Coronary artery (tissue), 2 donors: ENCODE results near the gene GAB1.

ENCODE experiments used
- DNase-seq: peaks from one replicate; pipeline ENCODE4 v3.0.0-alpha.2; 2017; ENCODE audit warnings: low spot score
- H3K27ac ChIP-seq, 2 donors: fragments of 200-600 bp; sonication (generic); one replicate each; pipeline ENCODE4 v1.5.1; 2016 to 2019
- H3K4me3 ChIP-seq: fragments of 200-600 bp; sonication (generic); 2 replicates; pipeline ENCODE4 v1.5.1; 2016; ENCODE audit warnings: mild to moderate bottlenecking, moderate library complexity
- CTCF ChIP-seq: fragments of 200-600 bp; sonication (generic); IDR thresholded peaks from one replicate; pipeline ENCODE4 v1.5.1; 2019; ENCODE audit warnings: antibody characterized with exemption

Gene GAB1

DNA sequence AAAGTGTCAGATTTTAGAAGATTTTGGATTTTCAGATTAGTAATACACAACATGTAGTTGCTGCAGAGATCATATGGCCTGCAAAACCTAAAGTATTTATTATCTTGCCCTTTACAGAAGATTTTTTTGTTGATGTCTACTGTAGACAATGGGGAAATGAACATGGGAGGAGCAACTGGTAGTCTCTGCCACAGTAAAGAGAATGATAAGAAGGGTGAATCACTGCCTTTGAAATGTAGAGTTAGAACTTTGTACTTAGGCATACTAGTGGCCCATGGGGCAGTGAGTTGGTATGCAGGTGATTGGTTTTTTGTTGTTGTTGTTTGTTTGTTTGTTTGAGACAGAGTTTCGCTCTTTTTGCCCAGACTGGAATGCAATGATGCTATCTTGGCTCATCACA lies 50.1 kb downstream of the GAB1 start:
- no peak overlapping the region for H3K4me3 ChIP-seq
- no peak for DNase-seq
- no peak for TF ChIP-seq CTCF
- peak overlapping the region in 1 of 2 donors; percentile 8 for H3K27ac ChIP-seq

- Histone ChIP-seq H3K27ac (peak overlapping the region in 1 of 2 donors; percentile 49), H3K4me3 (no peak overlapping the region)
- DNase-seq: no peak
- no peak for TF ChIP-seq CTCF
These were observed 53.0 kb downstream of the GAB1 start for GRCh38 chr4:143389579-143390195.

- Histone ChIP-seq H3K27ac (peak overlapping the region; percentile 30 to 57), H3K4me3 (no peak overlapping the region)
- DNase-seq: no peak
- TF ChIP-seq CTCF: no peak
These were observed 54.1 kb downstream of the GAB1 start for GRCh38 chr4:143390764-143391163.

DNA sequence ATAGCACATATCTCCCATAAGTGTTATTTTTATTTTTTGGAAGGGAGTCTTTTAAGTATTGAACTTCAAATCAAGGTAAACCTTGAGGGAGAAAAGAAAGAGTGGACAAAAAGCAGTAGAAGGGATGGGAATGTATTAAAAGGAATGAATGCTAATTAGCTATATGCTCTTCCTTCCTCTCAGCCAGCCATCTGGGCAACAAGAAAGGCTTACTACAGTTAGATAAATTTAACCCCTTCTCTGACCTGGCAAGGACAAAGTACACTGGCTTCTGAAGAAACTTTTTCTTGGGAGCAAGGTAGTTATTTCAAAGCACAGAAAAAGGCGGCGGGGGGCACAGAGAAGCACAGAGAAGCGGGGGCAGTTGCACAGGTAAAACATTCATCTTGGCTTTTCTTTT lies 54.6 kb downstream of the GAB1 start:
- DNase-seq: no peak
- peak overlapping the region; percentile 20 to 57 for H3K27ac ChIP-seq
- TF ChIP-seq CTCF: no peak

DNA sequence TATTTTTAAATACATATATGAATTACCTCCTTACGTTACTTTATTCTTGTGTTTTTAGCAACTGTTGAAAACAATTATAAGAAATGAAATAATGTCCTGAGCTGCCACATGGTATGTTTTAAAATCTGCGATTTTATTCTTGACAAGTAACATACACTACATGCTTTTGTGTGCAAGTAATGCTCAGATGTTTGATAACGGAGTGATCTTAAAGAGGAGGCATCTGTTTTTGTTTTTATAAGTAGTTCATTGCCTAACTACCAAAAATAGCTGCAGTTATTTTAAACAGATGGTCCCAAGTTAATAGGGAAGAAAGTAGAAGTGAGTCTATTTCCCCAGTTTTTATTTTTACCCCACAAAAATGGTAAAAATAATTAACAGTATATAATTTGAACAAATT lies 55.2 kb downstream of the GAB1 start:
- H3K4me3 ChIP-seq: no peak overlapping the region
- peak overlapping the region; percentile 20 to 57 for H3K27ac ChIP-seq
- no peak for TF ChIP-seq CTCF
- DNase-seq: no peak

More for the DNA sequence above, 54.6 kb downstream of the GAB1 start:
- H3K4me3 ChIP-seq: no peak overlapping the region

DNA sequence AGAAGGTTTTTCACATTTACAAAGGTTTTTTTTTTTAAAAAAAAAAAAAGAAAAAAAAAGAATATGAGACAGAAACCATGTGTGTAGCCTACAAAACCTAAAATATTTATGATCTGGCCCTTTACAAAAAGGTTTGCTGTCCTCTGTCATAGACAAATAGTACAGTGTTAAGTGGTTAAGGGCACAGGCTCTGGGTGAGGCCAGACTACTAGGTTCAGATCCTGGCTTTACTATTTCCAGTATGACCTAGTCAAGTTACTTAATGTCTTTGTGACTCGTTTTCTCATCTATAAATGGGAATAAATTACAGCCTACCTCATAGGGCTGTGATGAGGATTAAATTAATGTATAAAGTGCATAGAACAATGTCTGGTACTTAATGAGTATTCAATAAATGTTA lies 56.5 kb downstream of the GAB1 start:
- no peak for DNase-seq
- Histone ChIP-seq H3K4me3 (no peak overlapping the region), H3K27ac (peak overlapping the region; percentile 37 to 57)
- TF ChIP-seq CTCF: no peak

GRCh38 chr4:143394739-143395453 lies 58.2 kb downstream of the GAB1 start:
- Histone ChIP-seq H3K27ac (no peak overlapping the region), H3K4me3 (no peak overlapping the region)
- no peak for DNase-seq
- TF ChIP-seq CTCF: no peak
